ENCODE measurements around the gene MAS1L.
"Not testable (repeated sequence)": the region's sequence is repeated elsewhere in the genome, so short reads cannot be mapped to it uniquely, and the experiment has no call there.

MAS1L gene

GRCh38 chr6:29478740-29479139 is 9.0 kb downstream of the MAS1L start:
- DNase-seq = peak; percentile 9

- DNase-seq = peak; percentile 48
These were observed 9.8 kb downstream of the MAS1L start for GRCh38 chr6:29477923-29478450.

- no peak for DNase-seq
These were observed 12.8 kb downstream of the MAS1L start for GRCh38 chr6:29474996-29475395.

- no peak for DNase-seq
These were observed 21.5 kb downstream of the MAS1L start for GRCh38 chr6:29466241-29466640.

- no peak for DNase-seq
These were observed 22.0 kb downstream of the MAS1L start for GRCh38 chr6:29465801-29466200.

- DNase-seq = no peak
These were observed 22.5 kb downstream of the MAS1L start for GRCh38 chr6:29465279-29465678.

GRCh38 chr6:29462022-29462421 is 25.7 kb downstream of the MAS1L start:
- no peak for DNase-seq

GRCh38 chr6:29461021-29461814 is 26.5 kb downstream of the MAS1L start:
- DNase-seq = no peak

GRCh38 chr6:29456971-29457370 is 30.8 kb downstream of the MAS1L start, which contains the start of the genes OR11A1 and OR2H1:
OR11A1 (minus strand) TSS chr6:29457071; CDS start chr6:29427641, 29,430 bp downstream.
OR2H1 (plus strand) TSS chr6:29457155; CDS start chr6:29461770, 4,615 bp downstream.
- no peak for DNase-seq

GRCh38 chr6:29451471-29452193 is 36.1 kb downstream of the MAS1L start:
- DNase-seq = no peak

GRCh38 chr6:29447670-29448069 is 40.1 kb downstream of the MAS1L start:
- DNase-seq = peak; percentile 62

- DNase-seq = not testable (repeated sequence)
These were observed 43.7 kb downstream of the MAS1L start for GRCh38 chr6:29444031-29444430.

GRCh38 chr6:29442719-29443118 is 45.0 kb downstream of the MAS1L start:
- DNase-seq = no peak

- DNase-seq = no peak
These were observed 48.8 kb downstream of the MAS1L start, which contains the start of gene OR10C1 for GRCh38 chr6:29439006-29439405. OR10C1 (plus strand) TSS chr6:29439306; CDS start chr6:29440016, 710 bp downstream.

GRCh38 chr6:29436730-29437129 is 51.0 kb downstream of the MAS1L start:
- not testable (repeated sequence) for DNase-seq

Data from islet precursor cell (in vitro differentiated cells).